Measurements from ENCODE around the gene ZNF280A.

DNA sequence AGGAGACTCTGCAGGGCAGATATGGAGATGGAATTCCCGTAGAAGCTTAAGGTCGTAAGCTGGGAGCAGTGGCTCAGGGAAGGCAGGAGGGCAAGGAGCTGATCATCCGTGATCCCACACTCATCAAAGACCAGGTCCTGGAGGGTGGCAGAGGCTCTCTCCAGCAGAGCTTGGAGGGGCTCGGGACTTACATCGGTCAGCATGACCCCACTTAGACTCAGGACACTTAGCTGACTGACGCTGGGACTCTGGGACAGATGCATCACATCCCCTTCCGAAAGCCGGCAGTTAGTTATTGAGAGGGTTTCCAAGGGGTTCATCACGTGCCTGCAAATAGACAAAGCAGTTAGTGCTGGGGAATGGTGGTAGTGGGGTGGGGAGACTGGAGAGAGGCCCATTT, 28.2 kb upstream of the ZNF280A start:
- TF ChIP-seq, protein P1, sequence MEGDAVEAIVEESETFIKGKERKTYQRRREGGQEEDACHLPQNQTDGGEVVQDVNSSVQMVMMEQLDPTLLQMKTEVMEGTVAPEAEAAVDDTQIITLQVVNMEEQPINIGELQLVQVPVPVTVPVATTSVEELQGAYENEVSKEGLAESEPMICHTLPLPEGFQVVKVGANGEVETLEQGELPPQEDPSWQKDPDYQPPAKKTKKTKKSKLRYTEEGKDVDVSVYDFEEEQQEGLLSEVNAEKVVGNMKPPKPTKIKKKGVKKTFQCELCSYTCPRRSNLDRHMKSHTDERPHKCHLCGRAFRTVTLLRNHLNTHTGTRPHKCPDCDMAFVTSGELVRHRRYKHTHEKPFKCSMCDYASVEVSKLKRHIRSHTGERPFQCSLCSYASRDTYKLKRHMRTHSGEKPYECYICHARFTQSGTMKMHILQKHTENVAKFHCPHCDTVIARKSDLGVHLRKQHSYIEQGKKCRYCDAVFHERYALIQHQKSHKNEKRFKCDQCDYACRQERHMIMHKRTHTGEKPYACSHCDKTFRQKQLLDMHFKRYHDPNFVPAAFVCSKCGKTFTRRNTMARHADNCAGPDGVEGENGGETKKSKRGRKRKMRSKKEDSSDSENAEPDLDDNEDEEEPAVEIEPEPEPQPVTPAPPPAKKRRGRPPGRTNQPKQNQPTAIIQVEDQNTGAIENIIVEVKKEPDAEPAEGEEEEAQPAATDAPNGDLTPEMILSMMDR (IDR thresholded peaks at IDR 0.05) = no peak
- TF ChIP-seq POLR2AphosphoS5 (IDR thresholded peaks at IDR 0.05) = no peak
